Activated CD4-positive, CD25-positive, alpha-beta regulatory T cell treated with anti-CD3 and anti-CD28 coated beads, Interleukin-2, amount 50 U/mL, for 72 hours (primary cell): ENCODE data around the gene PDCD1LG2.

Source experiments
- DNase-seq: peaks from one replicate; pipeline ENCODE4 v3.0.0; 2021

PDCD1LG2 gene

DNA sequence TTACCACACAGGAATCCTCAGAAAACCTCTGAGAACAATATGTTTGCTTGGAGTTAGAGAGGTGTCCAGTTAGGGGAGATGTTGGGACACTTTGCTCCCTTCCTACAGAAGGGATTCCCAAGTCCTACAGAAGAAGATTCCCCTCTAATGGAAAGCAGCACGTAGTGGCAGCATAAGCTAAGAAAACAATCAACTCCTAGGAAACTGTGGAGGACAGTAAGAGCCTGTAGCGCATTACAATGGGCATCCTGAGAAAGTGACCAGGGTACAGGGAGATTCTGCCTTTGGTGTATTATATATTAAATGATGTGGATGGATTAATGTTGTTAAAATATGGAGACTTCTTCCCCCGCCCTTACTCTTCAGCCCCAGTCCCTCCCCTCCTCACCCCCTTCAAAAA is 104.7 kb downstream of the PDCD1LG2 start:
- no peak for DNase-seq

DNA sequence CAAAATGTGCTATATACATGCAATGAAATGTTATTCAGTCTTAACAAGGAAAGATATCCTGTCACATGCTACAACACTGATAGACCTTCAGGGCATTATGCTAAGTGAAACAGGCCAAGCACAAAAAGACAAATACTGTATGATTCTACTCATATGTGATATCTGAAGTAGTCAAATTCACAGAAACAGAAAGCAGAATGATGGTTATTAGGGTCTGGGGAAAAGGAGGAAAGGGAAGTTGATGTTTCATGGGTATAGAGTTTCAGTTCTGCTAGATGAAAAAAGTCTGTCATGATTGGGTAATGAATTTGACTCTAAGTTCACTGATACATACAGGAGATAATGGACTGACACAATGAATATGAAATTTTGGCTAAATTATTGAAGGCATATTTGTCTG is 107.4 kb downstream of the PDCD1LG2 start:
- DNase-seq = no peak

DNA sequence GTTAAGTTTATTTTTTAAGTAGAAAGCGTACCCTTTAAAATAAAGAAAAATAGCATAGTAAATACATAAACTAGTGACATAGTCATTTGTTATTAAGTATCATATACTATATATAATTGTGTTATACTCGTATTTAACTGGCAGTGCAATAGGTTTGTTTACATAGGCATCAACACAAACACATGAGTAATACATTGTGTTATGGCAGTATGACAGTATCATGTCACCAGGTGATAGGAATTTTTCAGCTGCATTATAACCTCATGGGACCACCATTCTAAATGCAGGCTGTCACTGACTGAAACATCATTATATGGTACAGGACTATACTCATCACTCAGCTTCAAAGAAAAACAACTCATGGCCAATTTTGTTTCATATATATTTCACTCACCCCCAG is 110.2 kb downstream of the PDCD1LG2 start:
- no peak for DNase-seq
